Activated T-cell treated with anti-CD3 and anti-CD28 coated beads for 48 hours (primary cell): ENCODE measurements around the gene CCDC138.

Source experiments
- DNase-seq: peaks from one replicate; pipeline ENCODE4 v3.0.0-alpha.2; 2020; ENCODE audit warnings: low read depth

Gene CCDC138

DNA sequence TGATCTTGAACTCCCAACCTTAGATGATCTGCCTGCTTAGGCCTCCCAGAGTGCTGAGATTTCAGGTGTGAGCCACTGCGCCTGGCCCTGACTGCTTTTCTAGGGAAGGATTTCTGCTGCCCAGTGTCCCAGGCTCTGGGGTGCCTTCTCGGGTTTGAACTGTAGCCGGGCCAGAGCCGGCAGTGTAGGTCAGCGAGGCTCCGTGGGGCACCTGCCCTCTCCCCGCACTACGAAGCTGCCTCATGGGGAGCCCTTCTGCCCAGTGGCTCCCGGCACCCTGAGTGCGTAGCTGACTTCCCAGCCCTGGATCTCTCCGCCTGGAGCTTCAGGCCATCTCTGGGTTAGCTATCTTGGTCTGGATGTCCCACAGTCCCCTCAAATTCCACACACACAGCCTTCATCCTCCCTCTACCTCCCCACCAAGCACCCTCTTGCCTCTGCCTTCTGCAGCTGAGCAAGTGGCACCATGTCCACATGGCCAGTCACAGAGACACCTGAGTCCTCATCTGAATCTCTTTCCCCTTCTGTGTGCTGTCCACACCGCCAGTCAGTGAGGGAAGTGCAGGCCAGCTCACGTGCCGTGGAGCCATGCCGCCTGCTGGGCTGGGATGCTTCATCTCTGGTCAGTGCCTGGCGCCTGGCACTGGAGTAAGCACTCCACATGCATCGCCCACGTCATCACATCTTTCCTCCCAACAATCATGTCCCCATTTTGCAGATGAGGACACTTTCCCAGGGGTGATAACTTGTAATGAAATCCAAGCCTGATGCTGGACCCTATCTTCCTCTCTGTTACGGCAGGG, 133.2 kb downstream of the CCDC138 start:
- DNase-seq = no peak

DNA sequence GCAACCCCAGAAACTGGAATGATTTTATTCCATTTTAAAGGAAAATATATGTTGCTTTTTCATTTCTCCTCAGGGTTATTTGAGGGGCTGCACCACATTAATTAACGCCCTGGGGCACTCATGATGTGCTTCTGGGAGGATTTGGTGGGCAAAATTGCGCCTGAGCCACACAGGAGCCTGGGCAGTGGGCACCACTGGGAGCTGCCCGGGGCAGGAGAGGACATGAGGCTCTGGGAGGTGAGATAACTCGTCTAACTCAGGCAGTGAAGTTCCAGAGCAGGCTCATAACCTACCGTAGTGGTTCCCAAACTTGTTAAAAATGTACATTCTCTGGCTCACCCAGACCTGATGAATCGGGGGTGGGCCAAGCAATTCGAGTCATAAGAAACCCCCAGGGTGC, 134.1 kb downstream of the CCDC138 start:
- DNase-seq = no peak

DNA sequence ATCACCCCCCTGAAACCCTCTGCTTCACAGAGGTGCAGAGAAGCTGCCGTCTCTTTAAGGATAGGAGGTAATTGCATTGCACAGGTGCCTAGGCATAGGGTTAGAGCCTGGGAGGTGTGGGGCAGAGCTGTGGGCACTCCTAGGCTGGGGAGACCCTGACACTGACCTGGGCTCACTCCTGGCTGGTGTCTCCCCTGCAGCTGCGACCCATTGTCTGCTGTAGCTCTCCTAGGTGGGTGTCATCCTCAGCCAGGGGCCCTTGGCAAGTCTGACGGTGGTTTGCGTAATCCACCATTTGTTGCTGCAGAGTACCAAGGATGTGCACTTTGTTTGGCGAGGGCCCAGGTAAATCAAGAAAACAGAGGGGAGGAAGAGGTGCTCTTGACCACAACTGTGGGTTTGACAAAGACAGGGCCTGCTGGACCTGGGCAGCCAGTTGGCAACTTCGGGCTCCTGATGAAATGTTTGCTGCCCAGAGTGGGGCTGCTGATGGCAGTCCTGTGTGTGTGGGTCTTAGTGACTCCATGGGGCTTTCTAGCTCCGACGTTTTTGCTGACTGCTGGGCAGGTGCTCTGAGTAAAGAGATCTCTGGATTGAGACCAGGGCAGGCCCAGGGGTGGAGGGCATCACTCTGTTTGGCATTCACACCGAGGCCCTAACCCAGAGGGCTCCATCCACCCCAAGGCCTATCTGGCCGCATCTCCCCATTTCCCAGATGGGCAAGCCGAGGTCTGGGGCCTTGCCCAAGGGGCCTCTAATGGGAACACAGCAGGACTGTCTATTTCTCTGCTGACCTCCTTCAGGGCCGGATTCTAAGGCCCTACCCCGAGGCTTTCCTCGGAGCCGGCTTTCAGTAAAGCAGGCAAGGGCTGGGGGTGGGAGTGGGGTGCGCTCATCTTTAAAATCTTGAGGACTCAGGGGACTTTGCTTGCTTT, 134.8 kb downstream of the CCDC138 start:
- no peak for DNase-seq

DNA sequence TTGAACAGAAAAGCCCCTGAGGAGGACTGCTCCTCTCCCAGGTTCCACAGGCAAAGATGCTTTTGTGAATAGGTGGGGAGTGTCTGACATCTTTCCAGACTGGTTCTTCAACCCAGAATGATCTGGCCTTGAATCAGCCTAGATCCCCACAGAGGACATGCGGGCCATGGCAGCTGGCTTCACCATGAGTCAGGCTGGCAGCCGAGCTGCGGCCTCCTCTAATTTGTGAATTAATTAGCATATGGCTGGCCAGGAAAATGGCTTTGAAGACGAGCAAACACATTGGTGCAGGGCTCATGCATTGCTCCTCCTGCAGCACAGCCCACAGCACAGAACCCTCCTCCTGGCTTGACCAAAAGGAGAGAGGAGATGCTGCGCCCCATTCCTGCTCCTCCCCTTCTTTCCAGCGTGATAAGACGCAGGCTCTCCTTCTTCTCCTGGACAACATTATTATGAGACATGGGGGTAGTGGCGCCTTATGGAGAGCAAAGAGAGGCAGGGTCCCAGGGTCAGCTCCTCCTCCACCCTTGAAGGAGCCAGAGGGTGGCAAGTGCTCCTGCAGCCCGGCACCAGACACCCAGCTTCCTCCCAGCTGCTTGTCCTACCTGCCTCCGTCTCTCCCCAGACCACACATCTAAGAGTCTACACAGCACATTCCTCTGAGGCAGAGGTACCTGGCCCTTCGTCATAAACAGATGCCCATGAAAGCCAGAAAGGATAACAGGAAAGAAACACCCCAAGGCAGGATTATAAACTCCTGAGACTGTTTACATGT, 135.8 kb downstream of the CCDC138 start:
- no peak for DNase-seq

DNA sequence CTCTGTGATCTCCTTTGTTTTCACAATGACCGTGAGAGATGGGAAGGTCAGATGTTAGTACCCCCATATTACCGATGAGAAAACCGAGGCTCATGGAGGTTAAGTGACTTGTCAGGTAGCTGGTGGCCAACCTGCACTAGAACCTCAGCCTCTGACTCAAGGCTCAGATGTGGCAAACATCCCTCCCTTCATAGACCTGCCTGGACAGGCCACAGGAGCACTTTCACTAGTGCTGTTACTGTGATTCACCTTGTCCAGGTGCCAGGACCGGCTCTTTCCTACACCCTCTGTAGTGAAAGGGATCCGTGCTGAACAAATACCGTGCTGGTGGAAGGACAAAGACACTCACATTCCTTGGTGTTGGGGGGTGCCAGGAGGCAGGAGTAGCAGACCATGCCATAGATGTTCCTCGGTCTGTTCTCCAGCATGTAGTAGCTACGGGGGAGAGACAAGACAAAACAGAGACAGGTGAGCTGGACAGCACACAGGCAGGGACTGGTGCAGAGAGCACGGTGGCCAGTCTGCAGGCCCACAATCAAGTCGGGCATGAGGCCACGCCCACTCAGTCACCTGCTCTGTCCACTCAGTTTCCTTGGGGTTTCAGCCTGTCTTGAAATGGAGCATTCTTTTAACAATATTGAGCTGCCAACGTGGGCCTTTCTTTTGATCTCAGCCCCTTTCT, 136.6 kb downstream of the CCDC138 start:
- no peak for DNase-seq

DNA sequence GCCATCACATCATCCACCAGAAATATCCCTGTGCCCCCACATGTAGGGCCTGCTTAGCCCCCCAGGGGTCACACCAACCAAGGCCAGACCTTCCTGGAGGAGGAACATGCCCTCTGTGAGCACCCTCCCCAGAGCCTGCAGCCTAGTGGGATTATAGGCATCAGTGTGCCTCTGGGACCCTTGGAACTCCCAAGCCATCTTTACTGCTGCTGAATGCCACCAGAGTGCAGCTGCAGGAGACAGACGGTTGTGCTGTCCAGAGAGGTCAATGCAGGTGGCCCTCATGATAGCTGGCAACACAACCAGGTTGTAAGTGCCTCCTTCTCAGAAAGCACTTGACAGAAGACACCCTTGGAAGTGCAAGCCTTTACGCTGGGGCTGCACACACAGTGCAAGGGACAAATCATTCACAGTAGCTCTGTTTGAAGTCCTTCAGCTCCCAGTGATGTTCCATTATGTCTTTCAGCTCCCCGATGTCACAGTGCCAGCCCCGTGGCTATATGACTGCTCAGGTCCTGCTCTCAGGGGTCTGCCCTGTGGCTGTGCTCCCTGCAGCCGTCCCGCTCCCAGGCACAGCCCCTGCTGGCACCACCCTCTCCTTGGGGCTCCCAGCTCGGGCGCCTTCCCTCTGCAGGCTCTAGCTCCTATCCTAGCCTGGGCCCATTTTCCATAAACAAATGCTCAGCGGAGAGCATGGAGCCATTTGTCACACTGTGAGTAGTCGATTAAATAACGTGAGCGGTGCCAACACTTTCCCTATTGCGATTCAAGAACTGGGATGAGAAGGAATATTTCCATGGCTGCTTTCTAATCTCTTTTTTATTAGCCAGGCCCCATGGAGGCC, 137.4 kb downstream of the CCDC138 start:
- no peak for DNase-seq

DNA sequence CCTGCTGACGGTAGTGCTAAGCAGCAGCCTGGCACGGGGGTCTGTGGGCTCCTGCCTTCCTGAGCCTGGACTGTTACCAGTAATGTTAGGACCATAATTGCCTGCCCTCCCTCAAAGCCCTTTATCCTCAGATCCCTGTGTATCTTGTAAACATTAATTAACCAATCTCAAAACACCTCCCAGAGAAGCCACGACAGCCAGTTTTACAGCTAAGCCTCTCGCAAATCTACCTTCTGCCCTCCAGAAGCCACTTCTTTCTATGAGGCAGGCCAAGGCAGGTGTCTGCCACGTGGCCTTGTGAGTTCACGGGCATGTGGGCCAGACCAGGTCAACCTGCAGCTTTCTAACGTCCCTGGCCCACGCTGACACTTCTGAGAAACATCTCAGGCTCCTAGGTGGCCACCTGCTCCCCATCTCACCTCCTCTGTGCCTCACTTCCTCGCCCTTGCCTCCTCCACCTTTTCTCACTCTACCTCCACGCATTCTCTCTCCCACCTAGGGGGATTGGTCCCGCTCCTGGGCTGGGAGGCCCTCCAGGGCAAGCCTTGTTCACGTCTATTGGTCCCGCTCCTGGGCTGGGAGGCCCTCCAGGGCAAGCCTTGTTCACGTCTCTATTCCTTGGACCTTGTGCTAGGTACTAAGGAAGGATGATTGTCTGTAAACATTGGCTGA, 138.1 kb downstream of the CCDC138 start:
- no peak for DNase-seq

DNA sequence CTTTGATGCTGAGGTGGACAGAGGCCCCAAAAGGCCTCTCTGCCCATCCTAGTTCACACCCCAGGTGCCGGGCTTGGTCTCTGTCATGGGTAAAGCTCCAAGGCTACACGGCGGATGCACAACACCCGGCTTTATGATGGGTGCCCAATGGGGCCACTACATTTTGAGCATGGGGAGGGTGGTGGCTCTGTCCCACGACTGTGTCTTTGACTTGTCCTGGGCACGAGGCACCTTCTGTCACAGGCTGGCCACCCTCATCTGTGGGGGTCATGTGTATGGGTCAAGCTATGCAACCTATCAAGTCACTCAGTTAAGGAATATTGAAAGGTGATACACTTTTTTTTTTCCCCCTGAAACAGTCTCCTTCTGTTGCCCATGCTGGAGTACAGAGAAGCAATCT, 138.7 kb downstream of the CCDC138 start:
- no peak for DNase-seq

DNA sequence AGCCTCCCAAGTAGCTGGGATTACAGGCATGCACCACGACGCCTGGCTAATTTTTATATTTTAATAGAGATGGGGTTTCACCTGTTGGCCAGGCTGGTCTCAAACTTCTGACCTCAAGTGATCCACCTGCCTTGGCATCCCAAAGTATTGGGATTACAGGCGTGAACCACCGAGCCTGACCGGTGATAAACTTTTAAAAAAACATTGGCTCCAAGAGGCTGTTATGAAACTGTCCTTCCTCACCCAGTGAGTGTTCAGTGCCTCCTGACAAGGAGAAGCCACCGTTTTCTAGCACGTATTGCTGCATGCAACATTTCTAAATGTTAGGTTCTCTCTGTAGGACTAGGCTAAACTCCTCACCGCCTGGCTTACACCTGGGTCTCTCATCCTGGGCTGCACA, 139.2 kb downstream of the CCDC138 start:
- no peak for DNase-seq
